B cell (primary cell): ENCODE measurements around the gene DBR1. TPM values are rescaled to one million over a fixed set of nuclear protein-coding genes. Genes with fewer than 3 reads are reported as not detected.

Experiments used
- ATAC-seq: fragments of 200-7000 bp; cut with Tn5 transposase; one replicate; pipeline ENCODE4 v1.10.0; 2021; ENCODE audit warnings: low read depth, mild to moderate bottlenecking, moderate number of reproducible peaks, moderate library complexity
- CTCF ChIA-PET: fragments of 350-600 bp; sonication (Branson Sonifier 250); formaldehyde crosslinking; loops from one replicate; lab custom pipeline; 2021; ENCODE audit warnings: antibody characterized with exemption, inconsistent platforms; lab: Charles Lee
- POLR2A ChIA-PET: fragments of 350-600 bp; sonication (Branson Sonifier 250); formaldehyde crosslinking; loops from one replicate; lab custom pipeline; 2021; ENCODE audit warnings: antibody characterized with exemption; lab: Charles Lee
- DNase-seq: peaks from one replicate; pipeline ENCODE4 v3.0.0; 2013
- H2AFZ ChIP-seq: 2 replicates; pipeline ENCODE4 v1.6.1; 2012; ENCODE audit warnings: mild to moderate bottlenecking, low read depth, low read length; ENCODE audit not compliant: insufficient read depth, poor library complexity, severe bottlenecking
- H3K27ac ChIP-seq, 2 donors: 1 replicate in 1 of 2; 2 replicates in 1 of 2; pipeline ENCODE4 v1.5.1; 2012 to 2013; ENCODE audit warnings: low read length in 2 of 2, mild to moderate bottlenecking in 2 of 2, moderate library complexity in 1 of 2
- H3K27me3 ChIP-seq, 4 experiments: fragments of 200-600 bp in 1 of 4; sonication (generic) in 1 of 4; replicated peaks in 1 of 4; 1 replicate in 2 of 4; 2 replicates in 2 of 4; pipeline versions ENCODE4 v1.6.1 to v1.7.0; 2013 to 2016; ENCODE audit warnings: low read length in 3 of 4, mild to moderate bottlenecking in 2 of 4, mixed read lengths in 1 of 4, moderate library complexity in 1 of 4; ENCODE audit not compliant: insufficient read depth in 4 of 4, control insufficient read depth in 3 of 4; ENCODE audit errors: control extremely low read depth in 1 of 4
- H3K36me3 ChIP-seq, 2 experiments: replicated peaks in 1 of 2; 1 replicate in 1 of 2; 2 replicates in 1 of 2; pipeline versions ENCODE4 v1.6.1 to v1.7.1; 2013; ENCODE audit warnings: low read length in 1 of 2; ENCODE audit not compliant: insufficient read depth in 2 of 2, control insufficient read depth in 1 of 2; ENCODE audit errors: control extremely low read depth in 1 of 2, extremely low read depth in 1 of 2
- H3K4me1 ChIP-seq, 2 donors: fragments of 200-600 bp in 1 of 2; sonication (generic) in 1 of 2; 1 replicate in 1 of 2; 2 replicates in 1 of 2; pipeline versions ENCODE4 v1.5.1 to v1.6.1; 2013 to 2017; ENCODE audit warnings: low read length in 2 of 2; ENCODE audit not compliant: control insufficient read depth in 2 of 2, insufficient read depth in 2 of 2
- H3K4me2 ChIP-seq: replicated peaks from 2 replicates; pipeline ENCODE3; 2012; ENCODE audit warnings: mild to moderate bottlenecking, low read depth, low read length; ENCODE audit not compliant: poor library complexity, severe bottlenecking
- H3K4me3 ChIP-seq, 5 experiments: fragments of 200-600 bp in 1 of 5; sonication (generic) in 1 of 5; 1 replicate in 3 of 5; 2 replicates in 2 of 5; pipeline versions ENCODE4 v1.5.1 to v1.7.0; 2011 to 2016; ENCODE audit warnings: low read length in 4 of 5, mild to moderate bottlenecking in 4 of 5, low read depth in 2 of 5, control low read depth in 1 of 5, moderate library complexity in 1 of 5; ENCODE audit not compliant: insufficient read depth in 1 of 5; ENCODE audit errors: control extremely low read depth in 1 of 5, extremely low read depth in 1 of 5
- H3K79me2 ChIP-seq: fragments of 200-600 bp; sonication (generic); one replicate; pipeline ENCODE4 v1.6.0; 2016; ENCODE audit warnings: low read length; ENCODE audit not compliant: control insufficient read depth, insufficient read depth
- H3K9ac ChIP-seq: fragments of 200-600 bp; sonication (generic); 2 replicates; pipeline ENCODE4 v1.6.1; 2017; ENCODE audit warnings: mild to moderate bottlenecking, low read length, moderate library complexity
- H3K9me3 ChIP-seq, 3 donors: one replicate each; pipeline versions ENCODE4 v1.6.1 to v1.7.1; 2013; ENCODE audit warnings: low read length in 2 of 3; ENCODE audit not compliant: control insufficient read depth in 2 of 3, insufficient read depth in 1 of 3; ENCODE audit errors: control extremely low read depth in 1 of 3
- H4K20me1 ChIP-seq: 2 replicates; pipeline ENCODE4 v1.6.0; 2012; ENCODE audit warnings: mild to moderate bottlenecking, low read length; ENCODE audit not compliant: insufficient read depth, control insufficient read depth, poor library complexity, severe bottlenecking
- H3K27ac Mint-ChIP-seq: one replicate; pipeline ENCODE4 v1.8.0; 2021; ENCODE audit warnings: mixed read lengths
- H3K27me3 Mint-ChIP-seq: one replicate; pipeline ENCODE4 v1.8.0; 2021; ENCODE audit warnings: mixed read lengths
- H3K4me1 Mint-ChIP-seq: one replicate; pipeline ENCODE4 v1.8.0; 2021; ENCODE audit warnings: mixed read lengths
- H3K4me3 Mint-ChIP-seq: one replicate; pipeline ENCODE4 v1.8.0; 2021; ENCODE audit warnings: mixed read lengths
- H3K9me3 Mint-ChIP-seq: one replicate; pipeline ENCODE4 v1.8.0; 2022; ENCODE audit warnings: mixed read lengths; ENCODE audit not compliant: insufficient read depth
- CTCF ChIP-seq: fragments of 200-600 bp; IDR thresholded peaks from one replicate; pipeline ENCODE4 v1.8.0; 2022; ENCODE audit warnings: antibody characterized with exemption, mild to moderate bottlenecking
- EZH2 ChIP-seq: IDR thresholded peaks from 2 replicates; pipeline ENCODE4 v1.6.1; 2012; ENCODE audit warnings: borderline replicate concordance, low read depth, mild to moderate bottlenecking, moderate library complexity, low read length; ENCODE audit not compliant: insufficient read depth, poor library complexity, severe bottlenecking
- WGBS: methylation state at CpG from one replicate; pipeline ENCODE4 v1.1.5; 2013; ENCODE audit warnings: missing lambda C conversion rate; ENCODE audit not compliant: insufficient coverage; 5-methylcytosine and 5-hydroxymethylcytosine counted together
- intact Hi-C: fragments of 100-400 bp; cut with micrococcal nuclease; formaldehyde crosslinking; loops from one replicate; pipeline ENCODE4 v1.10.0; 2022
- polyA plus RNA-seq: library from polyadenylated mRNA; depleted of rRNA; stranded (reverse); fragments of >200 nt; gene quantifications from 2 replicates; pipeline ENCODE4 v1.2.3, GENCODE V29; 2012
- total RNA-seq, 2 donors: library from RNA; stranded (reverse); fragments of 120-200 nt in 1 of 2; gene quantifications; 1 replicate in 1 of 2; 2 replicates in 1 of 2; pipeline versions ENCODE4 v1.2.3 to v1.2.4, GENCODE V29; 2013 to 2022

The DBR1 gene
- total and polyA plus RNA-seq, 2 donors (not counting 1 experiment from before 2014, with no cell fraction given) = 7.5 to 22.6 TPM

- Histone ChIP-seq H3K27me3 (peaks cover 0 to 4% (median 0%) of the 10 kb centered on the region in 4 experiments), H3K27ac (no peak overlapping the region), H3K9ac (no peak overlapping the region), H3K4me3 (no peak overlapping the region), H3K79me2 (no peaks in the 10 kb centered on the region), H3K36me3 (no peaks in the 10 kb centered on the region), H2AFZ (no peak overlapping the region), H3K4me1 (peaks cover 6 to 9% of the 10 kb centered on the region in 2 donors), H3K9me3 (peaks cover 0 to 1% (median 0%) of the 10 kb centered on the region in 3 donors), H3K4me2 (no peak overlapping the region), H4K20me1 (no peaks in the 10 kb centered on the region)
- DNase-seq (no peak), ATAC-seq (no peak)
- TF ChIP-seq EZH2 = no peak
- no peak for TF ChIP-seq CTCF
- ChIA-PET POLR2A (no interaction called here), CTCF (no interaction called here)
- intact Hi-C loops = no loop called here
- Mint-ChIP-seq H3K4me3 (no peak overlapping the region), H3K4me1 (peaks cover 12% of the 10 kb centered on the region), H3K9me3 (no peaks in the 10 kb centered on the region), H3K27me3 (peaks cover 22% of the 10 kb centered on the region), H3K27ac (no peak overlapping the region)
Measured at GRCh38 chr3:138140940-138141339, 33.8 kb downstream of the DBR1 start.

- H3K4me1 ChIP-seq = peaks cover 18 to 21% of the 10 kb centered on the region in 2 donors
- POLR2A ChIA-PET = no interaction called here
- Mint-ChIP-seq H3K9me3 (no peaks in the 10 kb centered on the region), H3K4me1 (peaks cover 24% of the 10 kb centered on the region), H3K27ac (no peak overlapping the region), H3K27me3 (peaks cover 22% of the 10 kb centered on the region), H3K4me3 (no peak overlapping the region)
- no peak overlapping the region for H3K9ac ChIP-seq
- H3K9me3 ChIP-seq = no peaks in the 10 kb centered on the region
- H3K36me3 ChIP-seq = no peaks in the 10 kb centered on the region
- no peak overlapping the region for H3K27ac ChIP-seq
- ATAC-seq (no peak), DNase-seq (no peak)
- no peaks in the 10 kb centered on the region for H3K79me2 ChIP-seq
- intact Hi-C loops = no loop called here
- H3K4me3 ChIP-seq = no peak overlapping the region
- no peak overlapping the region for H2AFZ ChIP-seq
- H3K4me2 ChIP-seq = no peak overlapping the region
- WGBS = no CpG with 5 or more reads among the region's 2 CpGs
- H3K27me3 ChIP-seq = peaks cover 0 to 4% (median 0%) of the 10 kb centered on the region in 4 experiments
- CTCF ChIA-PET = no interaction called here
- H4K20me1 ChIP-seq = no peaks in the 10 kb centered on the region
- TF ChIP-seq EZH2 (no peak), CTCF (no peak)
Measured at GRCh38 chr3:138139691-138140090, 35.0 kb downstream of the DBR1 start.
